ENCODE measurements around the gene ADAMTS10. TPM values are rescaled to one million over a fixed set of nuclear protein-coding genes. Genes with fewer than 3 reads are reported as not detected.

Gene ADAMTS10
- total and polyA plus RNA-seq, 2 of the 8 experiments (the other 6 are each of a cell fraction or from before 2014, with no cell fraction given), result 6.9 to 17.4 TPM

GRCh38 chr19:8576273-8576993, 34.1 kb downstream of the ADAMTS10 start (continued):
- TF ChIP-seq CHD7 (IDR thresholded peaks at IDR 0.05; ENCODE audit: insufficient replicate concordance, low read length), result no peak
- no peak for TF ChIP-seq TCF12 (IDR thresholded peaks at IDR 0.05; ENCODE audit: low read depth, low read length)
- no peak for TF ChIP-seq MAFK (IDR thresholded peaks at IDR 0.05; ENCODE audit: low read depth, low read length)
- TF ChIP-seq CTCF (IDR thresholded peaks at IDR 0.05; ENCODE audit: control extremely low read depth in 1 of 3, insufficient read depth in 1 of 3, low read depth in 1 of 3, low read length in 3 of 3), result no peak
- no peak for TF ChIP-seq MAX (IDR thresholded peaks at IDR 0.05)
- TF ChIP-seq CREB1 (IDR thresholded peaks at IDR 0.05), result no peak
- no peak for TF ChIP-seq SAP30 (IDR thresholded peaks at IDR 0.05; ENCODE audit: insufficient read depth, insufficient replicate concordance, low read length)
